ENCODE measurements around the gene NEBL. TPM values are rescaled to one million over a fixed set of nuclear protein-coding genes. Genes with fewer than 3 reads are reported as not detected.

The NEBL gene
- total and polyA plus RNA-seq, 2 of the 4 experiments (the other 2 are of a cell fraction): under 0.01 TPM

- DNase-seq (no peak), ATAC-seq (ENCODE audit: low read depth) (no peak)
- in situ Hi-C loops (cut with MboI; ENCODE audit: low sequenced_read_pairs) (no loop called here), intact Hi-C loops (cut with micrococcal nuclease) (no loop called here), dilution Hi-C loops (cut with HindIII; ENCODE audit: low sequenced_read_pairs, unreplicated experiment) (no loop called here)
- Histone ChIP-seq H3K4me3 (ENCODE audit: insufficient read depth, low read depth, low read length) (no peak overlapping the region), H4K20me1 (ENCODE audit: insufficient read depth, low read length) (no peaks in the 10 kb centered on the region), H3K4me2 (ENCODE audit: low read depth, low read length) (no peak overlapping the region), H3K18ac (ENCODE audit: low read depth, low read length) (no peak overlapping the region), H4K91ac (ENCODE audit: insufficient read depth, low read depth, low read length) (no peak overlapping the region), H3K4ac (ENCODE audit: low read depth, low read length) (no peak overlapping the region), H3K14ac (replicated peaks; ENCODE audit: low read depth, low read length) (no peak overlapping the region), H3K27me3 (ENCODE audit: control insufficient read depth, insufficient read depth, low read length) (no peaks in the 10 kb centered on the region), H4K8ac (ENCODE audit: low read depth in 2 of 2, low read length in 2 of 2) (no peak overlapping the region), H3K4me1 (ENCODE audit: control insufficient read depth, insufficient read depth, low read length) (no peaks in the 10 kb centered on the region), H2AK9ac (replicated peaks; ENCODE audit: low read depth, low read length, poor library complexity) (no peak overlapping the region), H2BK20ac (ENCODE audit: low read depth, low read length) (no peak overlapping the region), H3K23ac (ENCODE audit: low read depth, low read length) (no peak overlapping the region), H2AFZ (replicated peaks; ENCODE audit: low read length, poor library complexity) (no peak overlapping the region), H2AK5ac (ENCODE audit: low read depth, low read length) (no peak overlapping the region), H3K79me1 (ENCODE audit: low read depth in 1 of 2, low read length in 2 of 2) (no peaks in the 10 kb centered on the region), H2BK15ac (ENCODE audit: low read depth, low read length) (no peak overlapping the region), H3K9me3 (ENCODE audit: control insufficient read depth, insufficient read depth, low read length) (peaks cover 17% of the 10 kb centered on the region), H3K9me1 (ENCODE audit: insufficient read depth, low read length) (no peaks in the 10 kb centered on the region), H4K5ac (ENCODE audit: low read depth, low read length) (no peak overlapping the region), H3K9ac (ENCODE audit: low read depth, low read length) (no peak overlapping the region), H2BK5ac (ENCODE audit: low read depth, low read length, poor library complexity, severe bottlenecking) (no peak overlapping the region), H3K36me3 (ENCODE audit: control insufficient read depth, insufficient read depth, low read length) (no peaks in the 10 kb centered on the region), H3K27ac (ENCODE audit: insufficient read depth, low read length) (no peak overlapping the region), H3K56ac (ENCODE audit: extremely low read depth, insufficient read depth, low read length) (no peak overlapping the region), H2BK120ac (ENCODE audit: low read depth, low read length) (no peak overlapping the region)
- WGBS, 2 experiments (ENCODE audit: extremely low coverage in 2 of 2, insufficient read length in 1 of 2): 90% methylated on average over 5 of the region's 7 CpGs; no CpG with 5 or more reads in 1 of the 2 experiments
- ChIA-PET CTCF (no interaction called here), POLR2A (ENCODE audit: unreplicated experiment) (no interaction called here)
- no peak for TF ChIP-seq SMC3 (IDR thresholded peaks at IDR 0.05; ENCODE audit: low read depth, low read length)
- TF ChIP-seq CTCF (conservative IDR thresholded peaks at IDR 0.05; ENCODE audit: low read depth, low read length): no peak
- TF ChIP-seq RAD21 (IDR thresholded peaks at IDR 0.05; ENCODE audit: low read length): no peak
- no peak for TF ChIP-seq CEBPB (IDR thresholded peaks at IDR 0.05; ENCODE audit: low read depth, low read length)
- TF ChIP-seq CHD1 (IDR thresholded peaks at IDR 0.05; ENCODE audit: low read depth, low read length): no peak
- no peak for TF ChIP-seq MAZ (IDR thresholded peaks at IDR 0.05; ENCODE audit: borderline replicate concordance, low read depth, low read length)
- no TSS peak for BruUV-seq (replicated peaks)
These were observed 150.3 kb downstream of the NEBL start for GRCh38 chr10:20746856-20747255.

Data from IMR-90 (cell line).